Measurements from ENCODE around the gene MAP1LC3B2. TPM values are rescaled to one million over a fixed set of nuclear protein-coding genes. Genes with fewer than 3 reads are reported as not detected.

The MAP1LC3B2 gene
- total RNA-seq, 1 experiment from 2014 or later, result 0.97 TPM

DNA sequence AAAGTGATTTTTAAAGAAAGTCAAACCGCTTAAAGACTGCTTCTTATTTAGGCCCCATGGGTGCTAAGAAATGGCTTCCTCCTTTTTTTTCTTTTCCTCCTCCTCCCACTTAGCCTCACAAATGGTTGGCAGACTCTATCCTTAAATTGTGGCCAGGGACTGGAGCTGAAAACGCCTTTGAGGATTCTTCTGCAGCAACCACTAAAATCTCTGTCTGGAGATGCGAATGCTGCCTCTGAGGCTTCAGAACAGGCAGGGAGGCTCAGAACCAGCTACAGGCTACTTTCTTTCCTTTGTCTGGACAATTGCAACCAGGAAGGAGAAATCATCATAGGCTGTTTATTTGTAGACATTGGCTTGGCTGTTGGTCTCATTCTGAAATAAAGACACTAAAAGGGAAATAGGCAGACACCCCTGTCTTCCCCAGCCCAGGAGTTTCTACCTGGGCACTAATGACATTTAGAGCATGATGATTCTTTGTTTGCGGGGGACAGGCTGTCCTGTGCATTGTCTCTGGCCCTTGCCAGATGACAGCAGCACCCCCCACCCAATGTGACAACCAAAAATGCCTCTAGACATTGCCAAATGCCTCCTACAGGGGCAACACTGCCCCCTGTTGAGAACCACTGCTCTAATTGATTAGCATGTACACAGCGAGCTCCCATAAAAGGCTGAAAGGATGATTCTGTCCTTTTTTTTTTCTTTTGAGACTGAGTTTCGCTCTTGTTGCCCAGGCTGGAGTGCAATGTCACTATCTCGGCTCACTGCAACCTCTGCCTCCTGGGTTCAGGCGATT, 50.3 kb downstream of the MAP1LC3B2 start:
- peaks cover 48% of the 10 kb centered on the region for H3K27me3 Mint-ChIP-seq (ENCODE audit: unreplicated experiment)
- TF ChIP-seq, protein P1, sequence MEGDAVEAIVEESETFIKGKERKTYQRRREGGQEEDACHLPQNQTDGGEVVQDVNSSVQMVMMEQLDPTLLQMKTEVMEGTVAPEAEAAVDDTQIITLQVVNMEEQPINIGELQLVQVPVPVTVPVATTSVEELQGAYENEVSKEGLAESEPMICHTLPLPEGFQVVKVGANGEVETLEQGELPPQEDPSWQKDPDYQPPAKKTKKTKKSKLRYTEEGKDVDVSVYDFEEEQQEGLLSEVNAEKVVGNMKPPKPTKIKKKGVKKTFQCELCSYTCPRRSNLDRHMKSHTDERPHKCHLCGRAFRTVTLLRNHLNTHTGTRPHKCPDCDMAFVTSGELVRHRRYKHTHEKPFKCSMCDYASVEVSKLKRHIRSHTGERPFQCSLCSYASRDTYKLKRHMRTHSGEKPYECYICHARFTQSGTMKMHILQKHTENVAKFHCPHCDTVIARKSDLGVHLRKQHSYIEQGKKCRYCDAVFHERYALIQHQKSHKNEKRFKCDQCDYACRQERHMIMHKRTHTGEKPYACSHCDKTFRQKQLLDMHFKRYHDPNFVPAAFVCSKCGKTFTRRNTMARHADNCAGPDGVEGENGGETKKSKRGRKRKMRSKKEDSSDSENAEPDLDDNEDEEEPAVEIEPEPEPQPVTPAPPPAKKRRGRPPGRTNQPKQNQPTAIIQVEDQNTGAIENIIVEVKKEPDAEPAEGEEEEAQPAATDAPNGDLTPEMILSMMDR (IDR thresholded peaks at IDR 0.05; ENCODE audit: unreplicated experiment), result no peak
- intact Hi-C loops (cut with micrococcal nuclease; ENCODE audit: unreplicated experiment), result no loop called here
- no TSS peak for BruUV-seq (replicated peaks)
- no peaks in the 10 kb centered on the region for H3K9me3 Mint-ChIP-seq (ENCODE audit: low read depth, unreplicated experiment)
- peaks cover 7% of the 10 kb centered on the region for H3K4me1 Mint-ChIP-seq (ENCODE audit: low read depth, unreplicated experiment)
- no peak overlapping the region for H3K27ac Mint-ChIP-seq (ENCODE audit: unreplicated experiment)
- CTCF ChIA-PET, result interaction anchor here (0.7 to 0.9 kb wide), 2 partner anchors 100 to 186 kb away, joined by 3 to 5 read pairs; no protein-coding TSS in a partner anchor
- no peaks in the 10 kb centered on the region for H3K36me3 Mint-ChIP-seq (ENCODE audit: insufficient read depth, unreplicated experiment)
- DNase-seq, result peak; percentile 27
- H3K4me3 Mint-ChIP-seq (ENCODE audit: low read depth, unreplicated experiment), result no peak overlapping the region

DNA sequence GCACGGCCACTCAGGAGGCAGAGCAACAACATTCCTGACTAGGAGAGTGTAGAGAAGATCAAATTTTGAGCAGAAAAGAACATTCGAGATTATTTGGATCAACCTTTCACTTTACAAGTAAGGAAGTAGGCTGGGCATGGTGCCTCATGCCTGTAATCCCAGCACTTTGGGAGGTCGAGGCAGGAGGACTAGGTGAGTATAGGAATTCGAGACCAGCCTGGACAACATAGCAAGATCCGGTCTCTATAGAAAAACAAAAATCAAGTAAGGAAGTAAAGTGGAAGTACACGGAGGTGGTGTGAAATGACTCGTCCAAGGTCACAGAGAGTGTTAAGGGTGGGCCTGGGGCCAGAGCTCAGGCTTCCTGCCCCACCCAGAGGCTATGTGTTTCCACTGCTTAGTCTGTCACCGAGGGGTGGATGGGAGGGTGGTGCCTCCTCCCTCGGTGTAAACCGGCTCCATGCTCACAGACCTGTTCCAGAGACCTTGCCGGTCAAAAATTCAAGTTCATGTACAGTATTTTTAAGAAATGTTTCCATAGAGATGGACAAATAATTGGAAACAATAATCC, 51.9 kb downstream of the MAP1LC3B2 start:
- Mint-ChIP-seq H3K4me3 (ENCODE audit: low read depth, unreplicated experiment) (no peak overlapping the region), H3K9me3 (ENCODE audit: low read depth, unreplicated experiment) (no peaks in the 10 kb centered on the region), H3K4me1 (ENCODE audit: low read depth, unreplicated experiment) (peaks cover 7% of the 10 kb centered on the region), H3K36me3 (ENCODE audit: insufficient read depth, unreplicated experiment) (no peaks in the 10 kb centered on the region), H3K27ac (ENCODE audit: unreplicated experiment) (no peak overlapping the region), H3K27me3 (ENCODE audit: unreplicated experiment) (peaks cover 48% of the 10 kb centered on the region)
- intact Hi-C loops (cut with micrococcal nuclease; ENCODE audit: unreplicated experiment), result no loop called here
- no TSS peak for BruUV-seq (replicated peaks)
- CTCF ChIA-PET, result interaction anchor here (0.5 kb wide), 1 partner anchor 251 kb away, joined by 5 read pairs; no protein-coding TSS in a partner anchor
- TF ChIP-seq, protein P1 (IDR thresholded peaks at IDR 0.05; ENCODE audit: unreplicated experiment), result no peak
- peak; percentile 21 for DNase-seq

DNA sequence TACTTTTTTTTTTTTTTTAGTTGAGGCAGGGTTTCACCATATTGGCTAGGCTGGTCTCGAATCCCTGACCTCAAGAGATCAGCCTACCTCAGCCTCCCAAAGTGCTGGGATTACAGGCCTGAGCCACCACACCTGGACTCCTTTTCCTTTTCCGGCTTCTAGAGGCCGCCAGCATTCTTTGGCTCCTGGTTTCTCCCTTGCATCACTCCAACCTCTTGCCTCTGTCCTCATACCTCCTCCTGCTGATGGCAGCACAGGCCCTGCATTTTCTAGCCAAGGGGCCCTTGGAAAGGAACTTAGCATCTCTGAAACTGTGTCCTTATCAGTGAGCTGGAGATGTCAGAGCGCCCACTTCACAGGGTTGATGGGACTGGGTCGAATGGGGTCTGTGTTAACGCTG, 53.3 kb downstream of the MAP1LC3B2 start:
- Mint-ChIP-seq H3K36me3 (ENCODE audit: insufficient read depth, unreplicated experiment) (no peaks in the 10 kb centered on the region), H3K4me3 (ENCODE audit: low read depth, unreplicated experiment) (no peak overlapping the region), H3K27ac (ENCODE audit: unreplicated experiment) (no peak overlapping the region), H3K9me3 (ENCODE audit: low read depth, unreplicated experiment) (no peaks in the 10 kb centered on the region), H3K4me1 (ENCODE audit: low read depth, unreplicated experiment) (no peaks in the 10 kb centered on the region), H3K27me3 (ENCODE audit: unreplicated experiment) (peaks cover 41% of the 10 kb centered on the region)
- CTCF ChIA-PET, result no interaction called here
- TF ChIP-seq, protein P1 (IDR thresholded peaks at IDR 0.05; ENCODE audit: unreplicated experiment), result no peak
- DNase-seq, result no peak
- intact Hi-C loops (cut with micrococcal nuclease; ENCODE audit: unreplicated experiment), result no loop called here
- BruUV-seq (replicated peaks), result no TSS peak

DNA sequence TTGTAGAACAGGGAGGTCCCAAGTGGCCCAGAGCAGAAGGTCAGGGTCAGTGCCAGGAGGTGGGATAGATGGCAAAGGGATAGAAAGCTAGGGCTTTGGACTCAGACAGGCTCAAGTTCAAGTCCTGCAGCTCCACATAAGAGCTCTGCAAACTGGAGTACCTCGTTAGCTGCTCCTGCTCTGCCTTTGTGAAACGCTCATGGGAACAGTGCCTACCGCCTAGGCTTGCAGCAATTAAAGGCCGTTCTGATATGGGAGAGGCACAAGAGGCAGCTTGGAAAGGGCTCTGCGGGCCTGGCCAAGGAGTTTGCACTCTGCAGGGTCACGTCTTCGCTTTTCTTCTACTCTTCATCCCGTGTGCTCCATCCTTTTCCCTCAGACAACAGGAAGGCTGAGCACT, 54.1 kb downstream of the MAP1LC3B2 start:
- Mint-ChIP-seq H3K4me3 (ENCODE audit: low read depth, unreplicated experiment) (no peak overlapping the region), H3K9me3 (ENCODE audit: low read depth, unreplicated experiment) (no peaks in the 10 kb centered on the region), H3K36me3 (ENCODE audit: insufficient read depth, unreplicated experiment) (no peaks in the 10 kb centered on the region), H3K27me3 (ENCODE audit: unreplicated experiment) (peaks cover 41% of the 10 kb centered on the region), H3K27ac (ENCODE audit: unreplicated experiment) (no peak overlapping the region), H3K4me1 (ENCODE audit: low read depth, unreplicated experiment) (no peaks in the 10 kb centered on the region)
- intact Hi-C loops (cut with micrococcal nuclease; ENCODE audit: unreplicated experiment), result no loop called here
- CTCF ChIA-PET, result no interaction called here
- DNase-seq, result no peak
- TF ChIP-seq, protein P1 (IDR thresholded peaks at IDR 0.05; ENCODE audit: unreplicated experiment), result no peak
- no TSS peak for BruUV-seq (replicated peaks)
